ENCODE data around the gene RABL6. TPM values are rescaled to one million over a fixed set of nuclear protein-coding genes. Genes with fewer than 3 reads are reported as not detected.
"Not testable (repeated sequence)": the region's sequence is repeated elsewhere in the genome, so short reads cannot be mapped to it uniquely, and the experiment has no call there.

The RABL6 gene
- total RNA-seq, 2 donors from 2014 or later = 69.8 to 72.8 TPM

DNA sequence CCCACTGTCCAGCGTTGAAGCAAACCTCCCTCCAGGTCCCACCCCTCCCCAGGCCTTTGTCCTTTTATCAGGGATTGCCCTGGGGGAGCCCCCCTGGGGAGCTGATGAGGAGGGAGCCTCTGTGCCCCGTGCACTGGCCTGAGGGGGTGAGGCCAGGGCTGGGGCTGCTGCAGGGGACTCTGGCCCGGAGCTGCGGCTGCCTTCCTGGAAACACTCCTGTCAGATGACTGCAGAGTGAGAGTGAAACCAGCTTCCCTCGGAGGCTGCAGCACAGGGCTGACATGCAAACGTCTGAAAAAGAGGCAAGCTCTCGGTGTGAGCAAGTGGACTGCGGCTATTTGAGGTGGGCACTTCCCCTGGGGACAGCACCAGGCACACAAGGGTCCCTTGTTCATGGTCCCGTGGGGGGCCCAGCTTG is 74.0 kb downstream of the RABL6 start:
- no peaks in the 10 kb centered on the region for H3K9me3 ChIP-seq
- intact Hi-C loops (cut with DNase I) = no loop called here
- no peaks in the 10 kb centered on the region for H3K36me3 ChIP-seq (replicated peaks in 1 of 2; ENCODE audit: insufficient read depth in 1 of 2, low read depth in 2 of 2)
- H3K4me1 ChIP-seq = peaks cover 26% of the 10 kb centered on the region
- peak in 2 of 4 donors; percentile 47 to 53 for DNase-seq
- no peak for ATAC-seq
- TF ChIP-seq, protein P1, sequence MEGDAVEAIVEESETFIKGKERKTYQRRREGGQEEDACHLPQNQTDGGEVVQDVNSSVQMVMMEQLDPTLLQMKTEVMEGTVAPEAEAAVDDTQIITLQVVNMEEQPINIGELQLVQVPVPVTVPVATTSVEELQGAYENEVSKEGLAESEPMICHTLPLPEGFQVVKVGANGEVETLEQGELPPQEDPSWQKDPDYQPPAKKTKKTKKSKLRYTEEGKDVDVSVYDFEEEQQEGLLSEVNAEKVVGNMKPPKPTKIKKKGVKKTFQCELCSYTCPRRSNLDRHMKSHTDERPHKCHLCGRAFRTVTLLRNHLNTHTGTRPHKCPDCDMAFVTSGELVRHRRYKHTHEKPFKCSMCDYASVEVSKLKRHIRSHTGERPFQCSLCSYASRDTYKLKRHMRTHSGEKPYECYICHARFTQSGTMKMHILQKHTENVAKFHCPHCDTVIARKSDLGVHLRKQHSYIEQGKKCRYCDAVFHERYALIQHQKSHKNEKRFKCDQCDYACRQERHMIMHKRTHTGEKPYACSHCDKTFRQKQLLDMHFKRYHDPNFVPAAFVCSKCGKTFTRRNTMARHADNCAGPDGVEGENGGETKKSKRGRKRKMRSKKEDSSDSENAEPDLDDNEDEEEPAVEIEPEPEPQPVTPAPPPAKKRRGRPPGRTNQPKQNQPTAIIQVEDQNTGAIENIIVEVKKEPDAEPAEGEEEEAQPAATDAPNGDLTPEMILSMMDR (IDR thresholded peaks at IDR 0.05) = no peak
- no peak for TF ChIP-seq POLR2A (IDR thresholded peaks at IDR 0.05)
- WGBS, 2 donors = 0 to 25% methylated on average over 1 to 9 of the region's 9 CpGs
- H3K27ac ChIP-seq = peak overlapping the region; percentile 21 to 76 (median 66)
- H3K27me3 ChIP-seq = no peaks in the 10 kb centered on the region
- no peak overlapping the region for H3K4me3 ChIP-seq

DNA sequence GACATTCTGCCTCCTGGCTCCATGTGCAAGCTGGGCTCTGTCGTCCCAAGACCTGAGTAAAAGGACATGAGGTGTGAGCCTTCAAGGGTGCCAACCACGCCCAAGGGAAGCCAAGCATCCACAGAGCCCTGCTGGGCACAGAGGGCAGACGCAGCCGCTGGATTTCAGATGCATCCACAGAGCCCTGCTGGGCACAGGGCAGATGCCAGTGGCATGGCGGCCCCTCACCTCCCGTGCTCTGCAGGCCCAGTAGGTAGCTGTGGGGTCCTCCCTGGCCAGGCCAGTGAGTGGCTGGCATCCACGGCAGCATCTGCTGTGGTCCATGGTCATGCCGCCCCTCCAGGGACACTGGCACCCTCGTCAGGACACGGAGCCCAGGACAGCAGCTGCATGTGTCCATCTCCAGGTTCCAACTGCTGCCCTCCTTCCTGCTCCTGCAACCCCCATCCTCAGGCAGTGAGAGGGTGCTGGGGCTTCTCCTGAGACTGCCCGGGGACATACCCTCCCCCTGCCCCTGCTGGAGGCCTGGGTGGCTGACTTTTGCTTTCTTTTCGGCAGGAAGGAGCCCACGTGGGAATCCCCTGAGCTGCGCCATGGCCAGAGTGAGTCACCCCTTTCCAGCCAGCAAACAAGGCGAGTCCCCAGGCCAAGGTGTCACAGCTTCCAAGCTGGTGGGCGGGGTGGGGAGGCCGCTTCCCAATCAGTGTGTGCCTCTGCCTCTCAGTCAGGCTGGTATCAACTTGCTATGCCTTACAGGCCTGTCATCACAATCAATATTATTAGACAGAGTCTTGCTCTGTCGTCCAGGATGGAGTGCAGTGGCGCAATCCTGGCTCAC is 74.6 kb downstream of the RABL6 start:
- intact Hi-C loops (cut with DNase I) = no loop called here
- DNase-seq (peak; percentile 55 to 83 (median 68)), ATAC-seq (peak; percentile 45)
- WGBS, 2 donors = 51 to 65% methylated on average over 7 to 19 of the region's 19 CpGs
- Histone ChIP-seq H3K27me3 (no peaks in the 10 kb centered on the region), H3K4me3 (no peak overlapping the region), H3K36me3 (replicated peaks in 1 of 2; ENCODE audit: insufficient read depth in 1 of 2, low read depth in 2 of 2) (no peaks in the 10 kb centered on the region), H3K27ac (peak overlapping the region; percentile 21 to 76 (median 66)), H3K4me1 (peaks cover 32% of the 10 kb centered on the region), H3K9me3 (no peaks in the 10 kb centered on the region)
- no peak for TF ChIP-seq POLR2A (IDR thresholded peaks at IDR 0.05)
- TF ChIP-seq, protein P1 (IDR thresholded peaks at IDR 0.05) = no peak

DNA sequence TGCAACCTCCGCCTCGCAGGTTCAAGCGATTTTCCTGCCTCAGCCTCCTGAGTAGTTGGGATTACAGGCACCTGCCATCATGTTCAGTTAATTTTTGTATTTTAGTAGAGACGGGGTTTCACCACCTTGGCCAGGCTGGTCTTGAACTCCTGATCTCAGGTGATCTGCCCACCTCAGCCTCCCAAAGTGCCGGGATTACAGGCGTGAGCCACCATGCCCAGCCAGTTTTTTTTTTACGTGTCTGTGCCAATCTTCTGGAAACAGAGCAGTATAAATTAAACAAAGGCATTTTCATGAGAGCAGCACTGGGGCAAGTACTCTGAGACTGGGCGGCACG is 75.2 kb downstream of the RABL6 start:
- H3K9me3 ChIP-seq; DNase-seq; H3K36me3 ChIP-seq (replicated peaks in 1 of 2; ENCODE audit: insufficient read depth in 1 of 2, low read depth in 2 of 2); intact Hi-C loops (cut with DNase I); H3K4me3 ChIP-seq; ATAC-seq; H3K27me3 ChIP-seq: not testable (repeated sequence)
- Histone ChIP-seq H3K27ac (peak overlapping the region; percentile 21 to 76 (median 66)), H3K4me1 (peaks cover 38% of the 10 kb centered on the region)
- 66 to 86% methylated on average over 9 of the region's 9 CpGs for WGBS, 2 donors

DNA sequence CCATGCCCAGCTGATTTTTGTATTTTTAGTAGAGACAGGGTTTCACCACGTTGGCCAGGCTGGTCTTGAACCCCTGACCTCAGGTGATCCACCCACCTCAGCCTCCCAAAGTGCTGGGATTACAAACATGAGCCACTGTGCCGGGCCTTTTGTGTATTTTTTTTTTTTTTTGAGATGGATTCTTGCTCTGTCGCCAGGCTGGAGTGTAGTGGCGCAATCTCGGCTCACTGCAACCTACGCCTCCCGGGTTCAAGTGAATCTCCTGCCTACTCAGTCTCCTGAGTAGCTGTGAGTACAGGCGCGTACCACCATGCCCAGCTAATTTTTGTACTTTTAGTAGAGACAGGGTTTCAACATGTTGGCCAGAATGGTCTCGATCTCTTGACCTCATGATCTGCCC is 75.9 kb downstream of the RABL6 start:
- DNase-seq; H3K9me3 ChIP-seq; H3K27me3 ChIP-seq; H3K36me3 ChIP-seq (replicated peaks in 1 of 2; ENCODE audit: insufficient read depth in 1 of 2, low read depth in 2 of 2); H3K27ac ChIP-seq; H3K4me3 ChIP-seq; intact Hi-C loops (cut with DNase I); ATAC-seq: not testable (repeated sequence)
- peaks cover 42% of the 10 kb centered on the region for H3K4me1 ChIP-seq
- WGBS, 2 donors = 85 to 88% methylated on average over 10 of the region's 10 CpGs

DNA sequence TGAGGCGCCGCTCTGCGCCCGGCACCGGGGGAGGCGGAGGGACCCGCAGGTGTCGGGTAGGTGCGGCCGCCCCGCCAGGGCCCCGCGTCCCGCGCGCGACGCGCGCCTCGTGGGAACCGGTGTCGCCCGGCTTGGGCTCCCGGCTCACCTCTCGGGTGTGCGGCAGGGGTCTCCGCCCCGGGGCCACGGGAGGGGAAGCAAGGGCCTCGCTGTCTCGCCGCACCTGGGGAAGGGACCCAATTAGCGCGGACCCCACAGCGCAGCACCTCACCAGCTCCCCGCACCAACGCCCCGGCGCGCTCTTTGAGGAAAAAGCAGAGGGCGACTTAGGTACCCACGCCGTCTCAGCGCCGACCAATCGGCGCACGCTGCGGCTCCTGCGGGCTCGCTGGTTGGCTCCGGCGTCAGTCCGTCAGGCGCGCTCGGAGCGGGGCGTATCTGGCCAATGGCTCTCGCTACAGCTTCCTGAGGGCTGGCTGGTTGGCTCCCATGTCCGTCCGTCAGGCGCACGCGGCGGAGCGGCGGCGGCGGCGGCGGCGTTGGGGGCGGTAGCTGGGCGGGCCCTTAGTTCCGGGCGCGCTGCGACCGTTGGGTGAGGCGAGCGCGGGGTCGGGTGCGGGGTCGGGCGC is 78.3 kb downstream of the RABL6 start, which contains the start of gene TRAF2:
TSS of gene TRAF2 (plus strand) at position 567 of the 629 bp plus-strand sequence. CDS start 12,225 bp downstream, outside the sequence.
- WGBS, 2 donors = 0% methylated on average over 62 of the region's 88 CpGs; no CpG with 5 or more reads in 1 of the 2 donors
- peak; percentile 97 for ATAC-seq
- peak; percentile 98 for DNase-seq
- peak in 2 of 3 donors; percentile 56 to 57 for TF ChIP-seq POLR2A (IDR thresholded peaks at IDR 0.05)
- TF ChIP-seq, protein P1 (IDR thresholded peaks at IDR 0.05) = peak in 1 of 7 experiments; percentile 12
- no peaks in the 10 kb centered on the region for H3K9me3 ChIP-seq
- H3K4me3 ChIP-seq = peak within 1 kb of the TSS; percentile 79 to 98
- peaks cover 39% of the 10 kb centered on the region for H3K4me1 ChIP-seq
- H3K36me3 ChIP-seq (replicated peaks in 1 of 2; ENCODE audit: insufficient read depth in 1 of 2, low read depth in 2 of 2) = no peaks in the 10 kb centered on the region
- peak within 1 kb of the TSS; percentile 43 to 87 (median 80) for H3K27ac ChIP-seq
- H3K27me3 ChIP-seq = no peaks in the 10 kb centered on the region
- intact Hi-C loops (cut with DNase I) = no loop called here

All from body of pancreas (tissue), 4 donors.